Subcutaneous adipose tissue (tissue), 4 donors: ENCODE measurements around the gene FJX1. TPM values are rescaled to one million over a fixed set of nuclear protein-coding genes. Genes with fewer than 3 reads are reported as not detected.

ENCODE experiments used
- CTCF ChIP-seq: fragments of 450-650 bp; IDR thresholded peaks from one replicate; pipeline ENCODE4 v1.5.1; 2016; ENCODE audit warnings: low read depth, mild to moderate bottlenecking, control low read depth, antibody characterized with exemption, moderate library complexity
- total RNA-seq, 4 donors: library from RNA; depleted of rRNA; stranded (reverse); fragments of >200 nt; gene quantifications; one replicate each; pipeline ENCODE4 v1.1.0, GENCODE V29; 2016

FJX1 gene
- total RNA-seq, 4 donors from 2014 or later: 1.1 to 4.6 (median 2.1) TPM

- TF ChIP-seq CTCF: no peak
Observed at GRCh38 chr11:35605706-35606105, 12.6 kb upstream of the FJX1 start.

GRCh38 chr11:35606206-35606605 lies 12.1 kb upstream of the FJX1 start:
- TF ChIP-seq CTCF: no peak

GRCh38 chr11:35608502-35608901 lies 9.8 kb upstream of the FJX1 start:
- TF ChIP-seq CTCF: no peak

- no peak for TF ChIP-seq CTCF
Observed at GRCh38 chr11:35609656-35610055, 8.6 kb upstream of the FJX1 start.

GRCh38 chr11:35610631-35611030 lies 7.6 kb upstream of the FJX1 start:
- TF ChIP-seq CTCF: no peak

GRCh38 chr11:35611741-35612140 lies 6.5 kb upstream of the FJX1 start:
- TF ChIP-seq CTCF: no peak

- TF ChIP-seq CTCF: no peak
Observed at GRCh38 chr11:35614939-35615569, 3.2 kb upstream of the FJX1 start.
